Astrocyte (in vitro differentiated cells and primary cell): ENCODE measurements around the gene GNB1L.

Source experiments
- EZH2 ChIP-seq: IDR thresholded peaks from 2 replicates; pipeline ENCODE4 v1.6.1; 2012; ENCODE audit warnings: mild to moderate bottlenecking, low read length, inconsistent platforms; ENCODE audit not compliant: insufficient read depth
- TF ChIP-seq, protein P1 (sequence below): IDR thresholded peaks from 2 replicates; pipeline ENCODE4 v1.5.1; 2011; ENCODE audit warnings: low read depth, mild to moderate bottlenecking, inconsistent platforms, low read length, moderate library complexity; ENCODE audit not compliant: insufficient read depth

DNA sequence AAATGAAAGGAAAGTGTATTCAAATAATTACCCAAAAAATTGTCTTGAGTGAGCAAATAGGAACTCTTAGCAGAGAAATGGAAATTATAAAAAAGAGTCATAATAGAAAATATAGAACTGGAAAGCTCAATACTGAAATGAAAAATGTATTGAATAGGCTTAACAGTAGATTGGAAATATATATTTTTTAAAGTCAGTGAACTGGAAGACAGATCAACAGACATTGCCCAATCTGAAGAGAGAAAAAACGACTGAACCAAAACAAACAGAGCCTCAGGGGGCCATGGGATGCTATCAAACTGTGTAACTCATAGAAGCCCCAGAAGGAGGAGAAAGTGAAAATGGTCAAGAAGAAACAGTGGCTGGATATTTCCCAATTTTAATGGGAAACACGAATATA, 61.5 kb downstream of the GNB1L start:
- TF ChIP-seq, protein P1, sequence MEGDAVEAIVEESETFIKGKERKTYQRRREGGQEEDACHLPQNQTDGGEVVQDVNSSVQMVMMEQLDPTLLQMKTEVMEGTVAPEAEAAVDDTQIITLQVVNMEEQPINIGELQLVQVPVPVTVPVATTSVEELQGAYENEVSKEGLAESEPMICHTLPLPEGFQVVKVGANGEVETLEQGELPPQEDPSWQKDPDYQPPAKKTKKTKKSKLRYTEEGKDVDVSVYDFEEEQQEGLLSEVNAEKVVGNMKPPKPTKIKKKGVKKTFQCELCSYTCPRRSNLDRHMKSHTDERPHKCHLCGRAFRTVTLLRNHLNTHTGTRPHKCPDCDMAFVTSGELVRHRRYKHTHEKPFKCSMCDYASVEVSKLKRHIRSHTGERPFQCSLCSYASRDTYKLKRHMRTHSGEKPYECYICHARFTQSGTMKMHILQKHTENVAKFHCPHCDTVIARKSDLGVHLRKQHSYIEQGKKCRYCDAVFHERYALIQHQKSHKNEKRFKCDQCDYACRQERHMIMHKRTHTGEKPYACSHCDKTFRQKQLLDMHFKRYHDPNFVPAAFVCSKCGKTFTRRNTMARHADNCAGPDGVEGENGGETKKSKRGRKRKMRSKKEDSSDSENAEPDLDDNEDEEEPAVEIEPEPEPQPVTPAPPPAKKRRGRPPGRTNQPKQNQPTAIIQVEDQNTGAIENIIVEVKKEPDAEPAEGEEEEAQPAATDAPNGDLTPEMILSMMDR: no peak
- TF ChIP-seq EZH2: no peak
